Mesodermal cell (in vitro differentiated cells): ENCODE results near the gene PODXL2.

Experiments
- H3K27ac ChIP-seq: 2 replicates; pipeline ENCODE4 v1.7.0; 2013; ENCODE audit warnings: mild to moderate bottlenecking, low read depth, low read length, moderate library complexity; ENCODE audit not compliant: severe bottlenecking
- H3K36me3 ChIP-seq: 2 replicates; pipeline ENCODE4 v1.7.1; 2013; ENCODE audit warnings: mild to moderate bottlenecking, low read length, moderate library complexity; ENCODE audit not compliant: control insufficient read depth, insufficient read depth
- H3K4me1 ChIP-seq: one replicate; pipeline ENCODE4 v1.7.1; 2013; ENCODE audit warnings: mild to moderate bottlenecking, low read length; ENCODE audit not compliant: insufficient read depth, control insufficient read depth, poor library complexity, severe bottlenecking
- H3K4me3 ChIP-seq: 2 replicates; pipeline ENCODE4 v1.7.0; 2013; ENCODE audit warnings: low read length, control low read depth, mild to moderate bottlenecking; ENCODE audit not compliant: insufficient read depth, poor library complexity, severe bottlenecking; ENCODE audit errors: extremely low read depth
- H3K9me3 ChIP-seq: 2 replicates; pipeline ENCODE4 v1.7.1; 2013; ENCODE audit warnings: mild to moderate bottlenecking, low read length, moderate library complexity; ENCODE audit not compliant: control insufficient read depth
- WGBS, 2 experiments: methylation state at CpG; one replicate each; pipeline ENCODE4 v1.1.5; 2013; ENCODE audit warnings: missing lambda C conversion rate in 2 of 2; ENCODE audit not compliant: insufficient coverage in 2 of 2; 5-methylcytosine and 5-hydroxymethylcytosine counted together

The PODXL2 gene

GRCh38 chr3:127630811-127631714, 2.1 kb downstream of the PODXL2 start:
- Histone ChIP-seq H3K4me3 (no peak overlapping the region), H3K27ac (no peak overlapping the region), H3K4me1 (no peaks in the 10 kb centered on the region), H3K36me3 (no peaks in the 10 kb centered on the region), H3K9me3 (peaks cover 3% of the 10 kb centered on the region)
- WGBS, 2 experiments, result 91 to 93% methylated on average over 9 to 10 of the region's 12 CpGs

DNA sequence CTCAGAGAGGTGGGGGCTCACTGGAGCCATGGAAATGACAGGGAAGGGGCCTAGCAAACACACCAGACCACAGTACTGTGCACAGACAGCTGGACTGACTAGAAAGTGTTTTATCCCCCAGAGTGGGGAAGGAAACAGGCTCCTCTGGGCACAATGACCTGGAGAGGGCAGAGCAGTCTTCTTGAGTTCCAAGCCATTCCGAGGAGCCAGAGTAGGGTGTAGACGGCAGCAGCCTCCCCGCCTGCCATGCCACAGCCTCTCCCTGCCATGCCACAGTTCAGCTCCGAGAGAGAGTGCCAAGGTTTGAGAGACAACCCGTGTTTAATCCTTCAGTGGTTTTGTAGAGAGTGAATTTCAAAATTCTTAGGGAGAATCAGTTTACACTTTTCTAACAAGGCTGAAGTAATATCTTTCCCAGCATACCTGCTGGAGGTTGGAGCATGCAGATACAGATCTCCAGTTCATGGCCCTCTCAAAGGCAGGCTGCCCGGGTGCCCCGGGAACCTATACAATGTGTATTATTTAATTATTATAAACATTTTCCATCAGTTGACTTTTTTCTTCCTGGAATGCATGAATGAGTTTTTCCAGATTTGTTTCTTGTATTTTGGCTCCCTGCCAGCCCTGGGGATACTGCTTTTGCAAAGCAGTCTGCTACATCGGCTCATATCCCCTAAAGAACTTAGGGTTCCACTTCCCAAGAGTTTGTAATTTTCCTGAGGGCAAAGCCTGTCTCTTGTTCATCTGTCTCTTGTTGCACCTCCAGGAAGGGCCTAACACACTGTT, 3.2 kb downstream of the PODXL2 start:
- Histone ChIP-seq H3K9me3 (peaks cover 3% of the 10 kb centered on the region), H3K27ac (no peak overlapping the region), H3K4me3 (no peak overlapping the region), H3K36me3 (no peaks in the 10 kb centered on the region), H3K4me1 (peaks cover 4% of the 10 kb centered on the region)
- WGBS, 2 experiments, result 80 to 86% methylated on average over 3 to 4 of the region's 8 CpGs

GRCh38 chr3:127634653-127635052, 5.7 kb downstream of the PODXL2 start:
- H3K4me1 ChIP-seq, result peaks cover 20% of the 10 kb centered on the region
- 91 to 94% methylated on average over 8 of the region's 12 CpGs for WGBS, 2 experiments
- no peaks in the 10 kb centered on the region for H3K9me3 ChIP-seq
- no peak overlapping the region for H3K4me3 ChIP-seq
- H3K36me3 ChIP-seq, result no peaks in the 10 kb centered on the region
- H3K27ac ChIP-seq, result no peak overlapping the region

DNA sequence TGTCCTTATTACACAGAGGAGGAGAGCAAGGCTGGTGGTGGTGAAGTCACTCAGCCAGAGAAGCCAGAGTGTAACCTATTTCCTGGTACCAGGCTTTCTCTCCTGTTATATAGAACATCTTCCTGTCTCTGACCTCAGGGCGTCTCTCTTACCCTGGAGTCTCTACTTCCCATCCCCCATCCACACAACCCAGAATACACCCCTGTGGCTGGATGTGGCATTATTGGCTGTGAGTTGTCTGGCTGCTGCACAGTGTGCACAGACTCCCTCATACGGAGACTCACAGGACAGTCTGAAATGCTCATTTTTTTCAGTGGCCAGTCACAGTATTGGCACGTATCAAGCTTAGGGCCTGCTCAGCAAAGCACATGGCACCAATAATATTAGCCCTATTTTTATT, 8.6 kb downstream of the PODXL2 start:
- WGBS, 2 experiments, result 96 to 100% methylated on average over 2 of the region's 3 CpGs
- Histone ChIP-seq H3K9me3 (no peaks in the 10 kb centered on the region), H3K4me1 (peaks cover 20% of the 10 kb centered on the region), H3K27ac (no peak overlapping the region), H3K36me3 (no peaks in the 10 kb centered on the region), H3K4me3 (no peak overlapping the region)

DNA sequence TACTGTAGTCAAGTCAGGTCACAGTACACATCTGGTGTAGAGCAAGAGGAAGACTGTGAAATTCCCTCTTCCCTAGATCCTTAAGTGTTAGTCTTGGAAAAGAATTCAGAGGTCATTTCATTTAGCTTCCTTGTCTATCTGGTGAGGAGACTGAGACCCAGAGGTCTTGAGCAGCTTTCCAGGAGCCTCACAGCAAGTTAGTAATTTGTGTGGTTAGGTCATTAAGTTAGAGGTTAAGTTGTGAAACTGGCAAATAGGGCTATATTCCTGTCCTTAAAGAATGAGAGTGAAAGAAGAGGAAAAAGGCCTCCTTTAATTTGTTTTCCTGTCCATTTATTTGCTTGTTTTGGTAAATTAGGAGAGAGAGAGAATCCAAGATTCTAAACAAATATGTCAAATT, 9.0 kb downstream of the PODXL2 start:
- no peaks in the 10 kb centered on the region for H3K9me3 ChIP-seq
- H3K4me1 ChIP-seq, result peaks cover 20% of the 10 kb centered on the region
- no peaks in the 10 kb centered on the region for H3K36me3 ChIP-seq
- H3K4me3 ChIP-seq, result no peak overlapping the region
- H3K27ac ChIP-seq, result no peak overlapping the region

GRCh38 chr3:127639173-127640041, 10.4 kb downstream of the PODXL2 start:
- H3K36me3 ChIP-seq, result no peaks in the 10 kb centered on the region
- no peak overlapping the region for H3K4me3 ChIP-seq
- no peak overlapping the region for H3K27ac ChIP-seq
- WGBS, 2 experiments, result 87 to 91% methylated on average over 3 to 4 of the region's 5 CpGs
- H3K4me1 ChIP-seq, result peaks cover 20% of the 10 kb centered on the region
- H3K9me3 ChIP-seq, result no peaks in the 10 kb centered on the region

- no peak overlapping the region for H3K4me3 ChIP-seq
- H3K4me1 ChIP-seq, result peaks cover 20% of the 10 kb centered on the region
- H3K36me3 ChIP-seq, result no peaks in the 10 kb centered on the region
- no peak overlapping the region for H3K27ac ChIP-seq
- 93 to 100% methylated on average over 3 of the region's 3 CpGs for WGBS, 2 experiments
- H3K9me3 ChIP-seq, result no peaks in the 10 kb centered on the region
Observed at GRCh38 chr3:127640042-127640355, 11.0 kb downstream of the PODXL2 start.

GRCh38 chr3:127644641-127645370, 15.8 kb downstream of the PODXL2 start:
- H3K9me3 ChIP-seq, result no peaks in the 10 kb centered on the region
- 78 to 100% methylated on average over 1 to 4 of the region's 5 CpGs for WGBS, 2 experiments
- H3K36me3 ChIP-seq, result no peaks in the 10 kb centered on the region

GRCh38 chr3:127645371-127646015, 16.5 kb downstream of the PODXL2 start:
- no peak overlapping the region for H3K4me3 ChIP-seq
- no peaks in the 10 kb centered on the region for H3K9me3 ChIP-seq
- no peaks in the 10 kb centered on the region for H3K36me3 ChIP-seq
- H3K4me1 ChIP-seq, result no peaks in the 10 kb centered on the region
- WGBS, 2 experiments, result 71 to 88% methylated on average over 4 to 6 of the region's 8 CpGs
- H3K27ac ChIP-seq, result no peak overlapping the region

More at GRCh38 chr3:127644641-127645370, 15.8 kb downstream of the PODXL2 start:
- Histone ChIP-seq H3K4me1 (no peaks in the 10 kb centered on the region), H3K27ac (no peak overlapping the region), H3K4me3 (no peak overlapping the region)
